SK-N-SH (cell line): ENCODE measurements around the gene MEOX1. TPM values are rescaled to one million over a fixed set of nuclear protein-coding genes. Genes with fewer than 3 reads are reported as not detected.

ENCODE experiments used
- CTCF ChIA-PET: fragments of 300-600, 350-600 bp; formaldehyde crosslinking; extraction: SDS; loops from one replicate; lab custom pipeline; 2021; lab: Yijun Ruan, JAX
- POLR2A ChIA-PET: fragments of 350-600 bp; sonication (Branson Sonifier 250); formaldehyde crosslinking; extraction: SDS; loops from one replicate; lab custom pipeline; 2020; ENCODE audit warnings: antibody characterized with exemption, inconsistent platforms; lab: Yijun Ruan, JAX
- DNase-seq: peaks from one replicate; pipeline ENCODE4 v3.0.0; 2012
- H2AFZ ChIP-seq: fragments of 200-600 bp; sonication (generic); 2 replicates; pipeline ENCODE4 v1.8.1; 2016; ENCODE audit warnings: antibody characterized with exemption, mild to moderate bottlenecking, low read depth
- H3F3A ChIP-seq: fragments of 200-600 bp; sonication (generic); replicated peaks from 2 replicates; pipeline ENCODE3; 2016; ENCODE audit warnings: antibody characterized with exemption, mild to moderate bottlenecking; ENCODE audit not compliant: insufficient read depth
- H3K27ac ChIP-seq, 2 experiments: fragments of 200-500 bp in 1 of 2; fragments of 200-600 bp in 1 of 2; sonication (Bioruptor generic) in 1 of 2; sonication (generic), shearing (Covaris generic) in 1 of 2; 2 replicates each; pipeline versions ENCODE4 v1.5.1 to v1.6.1; 2014 to 2016; ENCODE audit warnings: low read depth in 2 of 2, inconsistent platforms in 1 of 2, low read length in 1 of 2, mild to moderate bottlenecking in 1 of 2, mixed read lengths in 1 of 2
- H3K27me3 ChIP-seq: fragments of 200-600 bp; sonication (generic), shearing (Covaris generic); 2 replicates; pipeline ENCODE4 v1.6.1; 2016; ENCODE audit warnings: mixed run types; ENCODE audit not compliant: insufficient read depth
- H3K36me3 ChIP-seq, 2 experiments: fragments of 200-500 bp in 1 of 2; fragments of 200-600 bp in 1 of 2; sonication (Bioruptor generic) in 1 of 2; sonication (generic) in 1 of 2; replicated peaks in 1 of 2; 2 replicates each; pipeline versions ENCODE3 to v1.5.1; 2014 to 2016; ENCODE audit warnings: low read length in 1 of 2, mild to moderate bottlenecking in 1 of 2; ENCODE audit not compliant: insufficient read depth in 2 of 2, control insufficient read depth in 1 of 2
- H3K4me1 ChIP-seq, 2 experiments: fragments of 200-500 bp in 1 of 2; fragments of 200-600 bp in 1 of 2; sonication (Bioruptor generic) in 1 of 2; sonication (generic), shearing (Covaris generic) in 1 of 2; 2 replicates each; pipeline versions ENCODE4 v1.5.1 to v1.6.1; 2014 to 2016; ENCODE audit warnings: low read depth in 1 of 2, low read length in 1 of 2, mixed run types in 1 of 2; ENCODE audit not compliant: insufficient read depth in 2 of 2, control insufficient read depth in 1 of 2
- H3K4me2 ChIP-seq: fragments of 200-600 bp; sonication (generic), shearing (Covaris generic); 2 replicates; pipeline ENCODE4 v1.6.1; 2017; ENCODE audit warnings: mixed run types
- H3K4me3 ChIP-seq, 2 experiments: fragments of 200-500 bp in 1 of 2; fragments of 200-600 bp in 1 of 2; sonication (Bioruptor generic) in 1 of 2; sonication (generic), shearing (Covaris generic) in 1 of 2; 2 replicates each; pipeline versions ENCODE4 v1.5.1 to v1.8.1; 2014 to 2016; ENCODE audit warnings: low read depth in 2 of 2, inconsistent platforms in 1 of 2, low read length in 1 of 2, mild to moderate bottlenecking in 1 of 2, mixed read lengths in 1 of 2, moderate library complexity in 1 of 2
- H3K79me2 ChIP-seq: fragments of 200-600 bp; sonication (generic); 2 replicates; pipeline ENCODE4 v1.8.1; 2017; ENCODE audit warnings: mild to moderate bottlenecking; ENCODE audit not compliant: insufficient read depth
- H3K9ac ChIP-seq: fragments of 200-600 bp; sonication (generic); 2 replicates; pipeline ENCODE4 v1.6.1; 2017; ENCODE audit warnings: mixed run types
- H3K9me2 ChIP-seq: fragments of 200-600 bp; sonication (generic); 2 replicates; pipeline ENCODE4 v1.6.1; 2017; ENCODE audit warnings: mixed run types
- H3K9me3 ChIP-seq: fragments of 200-600 bp; sonication (generic); 2 replicates; pipeline ENCODE4 v1.6.1; 2017; ENCODE audit warnings: mixed run types, mild to moderate bottlenecking, moderate library complexity
- H4K20me1 ChIP-seq: fragments of 200-600 bp; sonication (generic); 2 replicates; pipeline ENCODE4 v1.6.1; 2017; ENCODE audit warnings: mild to moderate bottlenecking, mixed run types; ENCODE audit not compliant: insufficient read depth
- ELF1 ChIP-seq: IDR thresholded peaks from 2 replicates; pipeline ENCODE4 v1.4.0; 2012
- EP300 ChIP-seq, 2 experiments: IDR thresholded peaks; 2 replicates each; pipeline versions ENCODE4 v1.4.0 to v1.6.1; 2012; ENCODE audit warnings: borderline replicate concordance in 1 of 2, low read depth in 1 of 2, low read length in 1 of 2
- EZH2phosphoT487 ChIP-seq: fragments of 200-600 bp; sonication (generic); IDR thresholded peaks from 2 replicates; pipeline ENCODE4 v1.6.1; 2017; ENCODE audit warnings: low read depth, mixed run types, mild to moderate bottlenecking, antibody characterized with exemption, moderate library complexity, borderline replicate concordance
- FOXJ3 ChIP-seq: sonication (generic); formaldehyde crosslinking; IDR thresholded peaks from 2 replicates; pipeline ENCODE4 v1.5.1; 2020; ENCODE audit warnings: mild to moderate bottlenecking, missing genetic modification reagents
- FOXM1 ChIP-seq: IDR thresholded peaks from 2 replicates; pipeline ENCODE4 v1.4.0; 2012; ENCODE audit warnings: low read depth, mild to moderate bottlenecking
- GABPA ChIP-seq: IDR thresholded peaks from 2 replicates; pipeline ENCODE4 v1.4.0; 2012; ENCODE audit warnings: low read depth, mild to moderate bottlenecking
- MEF2A ChIP-seq: IDR thresholded peaks from 2 replicates; pipeline ENCODE4 v1.4.0; 2012; ENCODE audit warnings: low read depth, borderline replicate concordance
- MXI1 ChIP-seq: IDR thresholded peaks from 2 replicates; pipeline ENCODE4 v1.6.1; 2012; ENCODE audit warnings: mild to moderate bottlenecking, low read depth, low read length, improper control_type of control experiment
- NRF1 ChIP-seq: IDR thresholded peaks from 2 replicates; pipeline ENCODE4 v1.6.1; 2012; ENCODE audit warnings: low read depth, mild to moderate bottlenecking, low read length
- POLR2AphosphoS5 ChIP-seq: IDR thresholded peaks from 2 replicates; pipeline ENCODE4 v1.6.1; 2012; ENCODE audit warnings: low read depth, low read length
- RAD21 ChIP-seq: IDR thresholded peaks from 2 replicates; pipeline ENCODE4 v1.6.1; 2012; ENCODE audit warnings: mild to moderate bottlenecking, low read length
- REST ChIP-seq: IDR thresholded peaks from 2 replicates; pipeline ENCODE4 v1.6.1; 2012; ENCODE audit warnings: mild to moderate bottlenecking, low read depth, low read length, moderate library complexity
- RXRA ChIP-seq: IDR thresholded peaks from 2 replicates; pipeline ENCODE4 v1.4.0; 2012; ENCODE audit warnings: low read depth, mild to moderate bottlenecking, borderline replicate concordance
- SMC3 ChIP-seq: IDR thresholded peaks from 2 replicates; pipeline ENCODE4 v1.6.1; 2012; ENCODE audit warnings: low read depth, low read length, improper control_type of control experiment
- TCF12 ChIP-seq: IDR thresholded peaks from 2 replicates; pipeline ENCODE4 v1.4.0; 2012
- USF1 ChIP-seq: IDR thresholded peaks from 2 replicates; pipeline ENCODE4 v1.4.0; 2012; ENCODE audit warnings: low read depth, borderline replicate concordance
- YY1 ChIP-seq: IDR thresholded peaks from 2 replicates; pipeline ENCODE4 v1.4.0; 2012; ENCODE audit warnings: low read depth, mild to moderate bottlenecking
- WGBS: methylation state at CpG from one replicate; pipeline ENCODE4 v1.1.6; 2017; ENCODE audit warnings: low lambda C conversion rate; 5-methylcytosine and 5-hydroxymethylcytosine counted together
- polyA plus RNA-seq, 3 experiments: library from polyadenylated mRNA; depleted of rRNA; stranded (reverse); fragments of >200 nt; gene quantifications; 2 replicates each; pipeline ENCODE4 v1.2.3, GENCODE V29; 2012
- TF ChIP-seq, protein P1 (sequence below): fragments of 200-600 bp; sonication (generic); IDR thresholded peaks from 2 replicates; pipeline ENCODE4 v1.6.1; 2017; ENCODE audit warnings: antibody characterized with exemption, mild to moderate bottlenecking, moderate library complexity
- TF ChIP-seq, protein P2 (sequence below): fragments of 150-350 bp; IDR thresholded peaks from 2 replicates; pipeline ENCODE4 v1.6.1; 2017; ENCODE audit warnings: antibody characterized with exemption, low read length, low read depth, borderline replicate concordance

The MEOX1 gene
- polyA plus RNA-seq, 1 of the 3 experiments (the other 2 are of a cell fraction), result 0.05 TPM

GRCh38 chr17:43611230-43611969 lies 50.3 kb downstream of the MEOX1 start:
- H3K9me3 ChIP-seq, result no peaks in the 10 kb centered on the region
- no peaks in the 10 kb centered on the region for H3K9me2 ChIP-seq
- H3K4me1 ChIP-seq, result no peaks in the 10 kb centered on the region
- H4K20me1 ChIP-seq, result no peaks in the 10 kb centered on the region
- no peaks in the 10 kb centered on the region for H3K79me2 ChIP-seq
- H3F3A ChIP-seq, result no peaks in the 10 kb centered on the region
- ChIA-PET CTCF (interaction anchor here (0.8 to 1.4 kb wide), 2 partner anchors 34 to 62 kb away, joined by 3 to 5 read pairs; no protein-coding TSS in a partner anchor), POLR2A (no interaction called here)
- H3K27me3 ChIP-seq, result no peaks in the 10 kb centered on the region
- no peak overlapping the region for H3K27ac ChIP-seq
- H3K4me3 ChIP-seq, result no peak overlapping the region
- H3K36me3 ChIP-seq, result no peaks in the 10 kb centered on the region
- TF ChIP-seq USF1 (0 out of 2 replicates have a peak, but pooled peaks have one; percentile 12), RXRA (no peak)
- no peak for DNase-seq
- 75% methylated on average over 2 of the region's 2 CpGs for WGBS
- H2AFZ ChIP-seq, result no peak overlapping the region
- H3K4me2 ChIP-seq, result no peak overlapping the region
- no peak overlapping the region for H3K9ac ChIP-seq

- Histone ChIP-seq H3F3A (no peaks in the 10 kb centered on the region), H4K20me1 (no peaks in the 10 kb centered on the region), H3K79me2 (no peaks in the 10 kb centered on the region), H3K27me3 (no peaks in the 10 kb centered on the region), H3K27ac (no peak overlapping the region), H3K9me2 (no peaks in the 10 kb centered on the region), H3K4me3 (no peak overlapping the region), H3K4me1 (no peaks in the 10 kb centered on the region), H3K4me2 (no peak overlapping the region), H3K36me3 (no peaks in the 10 kb centered on the region), H3K9me3 (no peaks in the 10 kb centered on the region), H2AFZ (no peak overlapping the region), H3K9ac (no peak overlapping the region)
- WGBS, result 74% methylated on average over 6 of the region's 6 CpGs
- DNase-seq, result no peak
- no peak for TF ChIP-seq FOXM1
- no peak for TF ChIP-seq NRF1
- TF ChIP-seq MXI1, result no peak
- TF ChIP-seq GABPA, result no peak
- TF ChIP-seq, protein P1, sequence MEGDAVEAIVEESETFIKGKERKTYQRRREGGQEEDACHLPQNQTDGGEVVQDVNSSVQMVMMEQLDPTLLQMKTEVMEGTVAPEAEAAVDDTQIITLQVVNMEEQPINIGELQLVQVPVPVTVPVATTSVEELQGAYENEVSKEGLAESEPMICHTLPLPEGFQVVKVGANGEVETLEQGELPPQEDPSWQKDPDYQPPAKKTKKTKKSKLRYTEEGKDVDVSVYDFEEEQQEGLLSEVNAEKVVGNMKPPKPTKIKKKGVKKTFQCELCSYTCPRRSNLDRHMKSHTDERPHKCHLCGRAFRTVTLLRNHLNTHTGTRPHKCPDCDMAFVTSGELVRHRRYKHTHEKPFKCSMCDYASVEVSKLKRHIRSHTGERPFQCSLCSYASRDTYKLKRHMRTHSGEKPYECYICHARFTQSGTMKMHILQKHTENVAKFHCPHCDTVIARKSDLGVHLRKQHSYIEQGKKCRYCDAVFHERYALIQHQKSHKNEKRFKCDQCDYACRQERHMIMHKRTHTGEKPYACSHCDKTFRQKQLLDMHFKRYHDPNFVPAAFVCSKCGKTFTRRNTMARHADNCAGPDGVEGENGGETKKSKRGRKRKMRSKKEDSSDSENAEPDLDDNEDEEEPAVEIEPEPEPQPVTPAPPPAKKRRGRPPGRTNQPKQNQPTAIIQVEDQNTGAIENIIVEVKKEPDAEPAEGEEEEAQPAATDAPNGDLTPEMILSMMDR, result no peak
- TF ChIP-seq POLR2AphosphoS5, result no peak
- TF ChIP-seq SMC3, result no peak
- no peak for TF ChIP-seq EP300 (IDR thresholded peaks at IDR 0.05; ENCODE audit: borderline replicate concordance in 1 of 2, low read depth in 1 of 2, low read length in 1 of 2)
- no peak for TF ChIP-seq RAD21
- no peak for TF ChIP-seq ELF1
- no peak for TF ChIP-seq YY1
- TF ChIP-seq MEF2A, result no peak
- TF ChIP-seq TCF12, result no peak
- TF ChIP-seq FOXJ3 (CRISPR knock-in tag), result no peak
- no peak for TF ChIP-seq REST
- no peak for TF ChIP-seq EZH2phosphoT487
- TF ChIP-seq, protein P2, sequence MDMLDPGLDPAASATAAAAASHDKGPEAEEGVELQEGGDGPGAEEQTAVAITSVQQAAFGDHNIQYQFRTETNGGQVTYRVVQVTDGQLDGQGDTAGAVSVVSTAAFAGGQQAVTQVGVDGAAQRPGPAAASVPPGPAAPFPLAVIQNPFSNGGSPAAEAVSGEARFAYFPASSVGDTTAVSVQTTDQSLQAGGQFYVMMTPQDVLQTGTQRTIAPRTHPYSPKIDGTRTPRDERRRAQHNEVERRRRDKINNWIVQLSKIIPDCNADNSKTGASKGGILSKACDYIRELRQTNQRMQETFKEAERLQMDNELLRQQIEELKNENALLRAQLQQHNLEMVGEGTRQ, result no peak
- ChIA-PET CTCF (interaction anchor here (1.1 kb wide), 1 partner anchor 33 kb away, joined by 5 read pairs; no protein-coding TSS in a partner anchor), POLR2A (no interaction called here)
These were observed 51.9 kb downstream of the MEOX1 start for GRCh38 chr17:43609613-43610385.
